ENCODE measurements around the gene NLRP6. TPM values are rescaled to one million over a fixed set of nuclear protein-coding genes. Genes with fewer than 3 reads are reported as not detected.
A peak's percentile ranks its signal among the peaks of the same experiment; 100 is the strongest.

The NLRP6 gene
- total RNA-seq, 2 experiments from 2014 or later, result 3.8 to 6.9 TPM

- CTCF ChIA-PET, result interaction anchor here (0.8 to 4.7 kb wide), 7 partner anchors 11 to 199 kb away, joined by 3 to 45 read pairs (median 5); partner anchors contain the start of gene PSMD13
- Mint-ChIP-seq H3K27me3 (no peaks in the 10 kb centered on the region), H3K4me3 (no peak overlapping the region), H3K27ac (no peak overlapping the region), H3K36me3 (peaks cover 59% of the 10 kb centered on the region), H3K9me3 (ENCODE audit: low read depth) (no peaks in the 10 kb centered on the region), H3K4me1 (peaks cover 22% of the 10 kb centered on the region)
- ATAC-seq (no peak), DNase-seq (no peak)
These were observed 29.1 kb upstream of the NLRP6 start for GRCh38 chr11:249062-249461.

DNA sequence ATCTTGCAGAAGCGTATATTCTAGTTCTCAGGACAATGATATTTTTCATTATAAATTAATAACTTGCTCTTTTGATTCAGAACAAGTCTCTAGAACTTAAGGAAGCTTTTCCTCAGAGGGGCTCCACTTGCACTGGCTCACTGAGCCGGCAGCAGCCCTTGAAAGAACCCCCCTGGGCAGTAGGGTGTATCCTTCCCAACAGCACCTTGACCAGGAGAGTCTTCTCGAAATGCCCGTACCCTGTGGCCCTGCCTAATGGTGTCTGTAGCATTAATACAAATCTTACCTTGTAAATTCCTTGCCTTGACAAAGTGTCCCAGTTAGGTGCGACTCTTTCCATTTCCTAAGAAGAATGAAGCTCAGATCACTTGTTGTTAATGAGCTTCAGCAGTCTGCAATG is 27.9 kb upstream of the NLRP6 start:
- Mint-ChIP-seq H3K36me3 (peaks cover 53% of the 10 kb centered on the region), H3K27ac (no peak overlapping the region), H3K9me3 (ENCODE audit: low read depth) (no peaks in the 10 kb centered on the region), H3K4me1 (peaks cover 14% of the 10 kb centered on the region), H3K27me3 (no peaks in the 10 kb centered on the region), H3K4me3 (no peak overlapping the region)
- DNase-seq (no peak), ATAC-seq (no peak)
- CTCF ChIA-PET, result interaction anchor here (0.7 to 4.7 kb wide), 34 partner anchors 9 to 268 kb away, joined by 3 to 45 read pairs (median 7); partner anchors contain the start of genes BET1L, IFITM2, IFITM5 and NLRP6

GRCh38 chr11:250740-251299 is 27.4 kb upstream of the NLRP6 start:
- DNase-seq (peak; percentile 83), ATAC-seq (peak; percentile 97)
- H3K4me3 Mint-ChIP-seq, result no peak overlapping the region
- H3K4me1 Mint-ChIP-seq, result peaks cover 12% of the 10 kb centered on the region
- H3K27ac Mint-ChIP-seq, result peak overlapping the region; percentile 49
- CTCF ChIA-PET, result interaction anchor here (0.7 to 4.7 kb wide), 37 partner anchors 10 to 472 kb away, joined by 3 to 45 read pairs (median 6); partner anchors contain the start of genes BET1L, IFITM2, IFITM5 and NLRP6
- no peaks in the 10 kb centered on the region for H3K9me3 Mint-ChIP-seq (ENCODE audit: low read depth)
- peaks cover 48% of the 10 kb centered on the region for H3K36me3 Mint-ChIP-seq
- H3K27me3 Mint-ChIP-seq, result no peaks in the 10 kb centered on the region

DNA sequence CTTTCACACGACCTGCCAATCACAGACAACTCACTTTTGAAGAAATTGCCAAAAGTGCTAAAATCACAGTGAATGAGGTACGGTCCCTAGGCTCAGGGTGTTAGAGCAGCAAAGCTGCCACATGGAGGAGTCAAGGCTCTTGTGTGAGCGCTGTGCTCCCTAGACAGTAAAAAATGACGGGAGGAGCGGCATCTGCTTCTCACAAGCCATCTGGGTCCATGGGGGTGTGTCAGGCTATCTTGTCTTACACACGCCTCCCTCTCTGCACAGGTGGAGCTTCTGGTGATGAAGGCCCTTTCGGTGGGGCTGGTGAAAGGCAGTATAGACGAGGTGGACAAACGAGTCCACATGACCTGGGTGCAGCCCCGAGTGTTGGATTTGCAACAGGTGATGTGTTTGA is 26.7 kb upstream of the NLRP6 start:
- Mint-ChIP-seq H3K4me3 (no peak overlapping the region), H3K36me3 (peaks cover 43% of the 10 kb centered on the region), H3K9me3 (ENCODE audit: low read depth) (no peaks in the 10 kb centered on the region), H3K27ac (no peak overlapping the region), H3K27me3 (no peaks in the 10 kb centered on the region), H3K4me1 (peaks cover 11% of the 10 kb centered on the region)
- peak; percentile 39 for DNase-seq
- CTCF ChIA-PET, result interaction anchor here (1.1 to 4.7 kb wide), 28 partner anchors 9 to 471 kb away, joined by 3 to 45 read pairs (median 8); partner anchors contain the start of genes IFITM5, NLRP6, PGGHG and PSMD13
- no peak for ATAC-seq

DNA sequence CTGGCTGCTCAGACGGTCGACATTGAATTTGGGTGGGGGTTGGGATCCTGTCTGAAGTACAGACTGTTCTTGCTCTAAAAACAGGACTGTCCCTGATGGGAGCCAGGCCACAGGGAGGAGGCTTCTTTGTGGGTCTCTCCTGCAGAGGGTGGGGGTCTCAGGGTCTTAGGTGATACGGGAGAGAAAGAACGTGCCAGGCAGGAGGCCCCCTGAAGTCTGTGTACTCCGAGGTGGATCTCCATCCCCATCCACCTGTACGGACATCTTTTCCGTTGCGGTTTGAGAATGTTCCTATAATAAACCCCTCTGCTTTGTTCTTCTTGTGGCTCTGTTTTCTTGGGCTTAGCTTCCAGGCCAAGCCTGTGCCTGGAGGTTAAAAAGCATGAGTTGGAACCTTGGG is 25.5 kb upstream of the NLRP6 start:
- Mint-ChIP-seq H3K9me3 (ENCODE audit: low read depth) (no peaks in the 10 kb centered on the region), H3K4me1 (peaks cover 11% of the 10 kb centered on the region), H3K4me3 (no peak overlapping the region), H3K36me3 (peaks cover 34% of the 10 kb centered on the region), H3K27me3 (no peaks in the 10 kb centered on the region), H3K27ac (no peak overlapping the region)
- ATAC-seq, result no peak
- CTCF ChIA-PET, result interaction anchor here (2.5 to 4.7 kb wide), 6 partner anchors 8 to 196 kb away, joined by 14 to 45 read pairs (median 28); partner anchors contain the start of gene PGGHG
- DNase-seq, result no peak

DNA sequence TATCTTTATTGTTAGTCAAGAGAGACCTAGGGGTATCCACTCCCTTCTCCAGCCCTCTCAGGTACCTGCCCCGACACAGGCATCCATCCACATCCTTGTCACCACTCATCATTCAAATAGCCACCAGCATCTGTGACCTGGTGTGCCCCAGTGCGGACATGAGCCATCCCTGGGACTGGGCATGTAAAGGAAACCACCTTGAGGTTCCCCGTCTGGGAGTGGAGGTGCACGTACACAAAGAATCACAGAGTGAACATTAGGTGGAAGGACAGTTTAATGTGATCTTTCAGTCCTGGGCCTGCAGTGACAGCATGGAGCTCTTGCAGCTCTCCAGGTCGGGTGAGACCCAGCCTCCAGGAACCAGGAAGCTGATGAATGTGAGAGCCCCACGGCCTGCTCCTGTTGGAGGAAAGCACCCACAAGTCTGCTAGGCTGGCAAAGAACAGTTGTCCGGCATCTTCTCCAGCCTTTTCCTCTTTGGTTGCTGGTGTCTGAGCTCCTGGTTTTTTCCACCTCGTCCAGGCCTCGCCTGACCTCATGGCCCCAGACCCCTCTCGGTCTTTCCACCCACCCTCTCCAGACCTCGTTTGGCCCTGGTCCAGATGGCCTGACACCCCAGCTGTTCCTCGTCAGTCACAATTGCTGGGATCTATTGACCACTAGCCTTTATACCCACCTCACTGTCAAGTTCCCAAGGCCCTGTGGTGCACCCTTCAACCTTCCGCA is 24.9 kb upstream of the NLRP6 start:
- Mint-ChIP-seq H3K9me3 (ENCODE audit: low read depth) (no peaks in the 10 kb centered on the region), H3K36me3 (peaks cover 28% of the 10 kb centered on the region), H3K27me3 (no peaks in the 10 kb centered on the region), H3K4me1 (peaks cover 11% of the 10 kb centered on the region), H3K27ac (no peak overlapping the region), H3K4me3 (no peak overlapping the region)
- no peak for DNase-seq
- CTCF ChIA-PET, result interaction anchor here (0.7 to 3.9 kb wide), 3 partner anchors 13 to 52 kb away, joined by 3 to 26 read pairs (median 3); no protein-coding TSS in a partner anchor
- no peak for ATAC-seq

DNA sequence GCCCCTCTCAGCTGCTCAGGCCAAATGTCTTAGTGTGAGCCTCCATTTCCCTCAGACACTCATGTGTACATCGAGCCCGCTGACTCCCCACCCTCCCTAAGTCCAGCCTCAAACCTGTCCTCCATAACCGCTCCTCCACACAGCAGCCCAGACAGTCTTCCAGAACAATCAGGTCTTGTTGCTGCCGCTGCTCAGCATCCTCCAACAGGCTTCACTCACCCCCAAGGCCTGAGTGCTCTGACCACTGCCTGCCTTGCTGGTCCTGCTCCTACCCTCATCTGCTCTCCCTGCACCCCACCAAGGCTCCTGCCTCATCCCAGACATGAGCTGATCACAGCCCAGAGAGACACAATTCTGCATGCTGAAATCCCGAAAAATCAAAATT is 24.3 kb upstream of the NLRP6 start:
- H3K36me3 Mint-ChIP-seq, result peaks cover 26% of the 10 kb centered on the region
- CTCF ChIA-PET, result interaction anchor here (0.7 to 1.4 kb wide), 2 partner anchors 13 to 15 kb away, joined by 3 read pairs; no protein-coding TSS in a partner anchor
- ATAC-seq (no peak), DNase-seq (no peak)
- H3K4me1 Mint-ChIP-seq, result peaks cover 11% of the 10 kb centered on the region
- H3K4me3 Mint-ChIP-seq, result no peak overlapping the region
- no peak overlapping the region for H3K27ac Mint-ChIP-seq
- H3K9me3 Mint-ChIP-seq (ENCODE audit: low read depth), result no peaks in the 10 kb centered on the region
- H3K27me3 Mint-ChIP-seq, result no peaks in the 10 kb centered on the region

DNA sequence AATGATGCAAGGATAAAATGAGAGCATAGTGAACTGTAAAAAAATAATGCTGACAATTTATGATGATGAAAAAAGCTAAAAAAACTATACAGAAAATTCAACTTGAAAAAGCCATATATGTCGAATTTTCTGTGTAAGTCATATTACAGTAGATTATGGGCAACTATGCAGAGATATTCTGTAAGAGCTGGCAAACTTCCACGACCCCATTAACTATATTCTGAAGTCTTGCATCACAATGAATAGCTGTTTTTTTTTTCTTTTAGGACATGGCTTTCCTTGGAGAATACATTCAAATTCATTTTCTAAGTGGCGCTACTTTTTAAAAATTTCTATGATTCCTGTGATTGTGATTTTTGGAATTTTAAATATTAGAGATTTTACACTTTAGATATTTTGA is 23.0 kb upstream of the NLRP6 start:
- peaks cover 8% of the 10 kb centered on the region for H3K4me1 Mint-ChIP-seq
- H3K4me3 Mint-ChIP-seq, result no peak overlapping the region
- no peak for ATAC-seq
- CTCF ChIA-PET, result no interaction called here
- peaks cover 2% of the 10 kb centered on the region for H3K27me3 Mint-ChIP-seq
- H3K36me3 Mint-ChIP-seq, result peaks cover 22% of the 10 kb centered on the region
- no peaks in the 10 kb centered on the region for H3K9me3 Mint-ChIP-seq (ENCODE audit: low read depth)
- no peak for DNase-seq
- no peak overlapping the region for H3K27ac Mint-ChIP-seq

- Mint-ChIP-seq H3K9me3 (ENCODE audit: low read depth) (no peaks in the 10 kb centered on the region), H3K4me3 (no peak overlapping the region), H3K4me1 (peaks cover 3% of the 10 kb centered on the region), H3K27ac (no peak overlapping the region), H3K27me3 (peaks cover 2% of the 10 kb centered on the region), H3K36me3 (peaks cover 18% of the 10 kb centered on the region)
- CTCF ChIA-PET, result no interaction called here
- DNase-seq, result peak; percentile 18
- ATAC-seq, result no peak
These were observed 22.4 kb upstream of the NLRP6 start for GRCh38 chr11:255816-256215.

- CTCF ChIA-PET, result interaction anchor here (6.5 kb wide), 1 partner anchor 7 kb away, joined by 45 read pairs; no protein-coding TSS in a partner anchor
- Mint-ChIP-seq H3K36me3 (peaks cover 11% of the 10 kb centered on the region), H3K9me3 (ENCODE audit: low read depth) (no peaks in the 10 kb centered on the region), H3K27me3 (peaks cover 2% of the 10 kb centered on the region), H3K4me1 (peaks cover under 1% of the 10 kb centered on the region), H3K27ac (no peak overlapping the region), H3K4me3 (no peak overlapping the region)
- DNase-seq (no peak), ATAC-seq (no peak)
These were observed 21.1 kb upstream of the NLRP6 start for GRCh38 chr11:256952-257737.

DNA sequence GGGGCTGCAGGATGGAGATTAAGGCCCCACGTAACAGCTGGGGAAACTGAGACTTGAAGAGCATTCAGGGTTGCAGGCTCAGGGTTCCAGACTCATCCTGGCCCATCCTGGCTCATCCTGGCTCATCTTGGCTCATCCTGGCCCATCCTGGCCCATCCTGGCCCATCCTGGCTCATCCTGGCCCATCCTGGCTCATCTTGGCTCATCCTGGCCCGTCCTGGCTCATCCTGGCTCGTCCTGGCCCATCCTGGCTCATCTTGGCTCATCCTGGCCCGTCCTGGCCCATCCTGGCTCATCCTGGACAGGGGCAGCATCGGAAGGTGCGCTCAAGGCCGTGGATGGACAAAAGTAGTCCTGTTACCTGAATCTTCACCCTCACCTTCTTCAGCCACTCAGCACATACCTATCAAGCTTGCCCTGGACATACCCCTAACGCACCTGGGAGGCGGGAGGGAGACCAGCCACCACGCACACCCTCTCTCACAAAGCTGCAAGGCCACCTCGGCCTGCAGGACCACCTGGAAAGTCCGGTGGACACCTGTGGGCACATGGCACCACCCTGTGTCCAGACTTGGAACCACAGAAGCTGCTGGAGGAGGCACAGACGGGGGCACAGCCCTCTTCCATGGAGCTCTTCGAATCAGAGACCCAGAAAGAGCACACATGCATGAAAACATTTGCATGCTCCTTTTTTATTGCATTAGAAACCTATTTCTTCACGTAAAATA is 20.3 kb upstream of the NLRP6 start:
- no peak overlapping the region for H3K4me3 Mint-ChIP-seq
- H3K27me3 Mint-ChIP-seq, result peaks cover 2% of the 10 kb centered on the region
- no peak overlapping the region for H3K27ac Mint-ChIP-seq
- H3K9me3 Mint-ChIP-seq (ENCODE audit: low read depth), result no peaks in the 10 kb centered on the region
- H3K4me1 Mint-ChIP-seq, result peaks cover 2% of the 10 kb centered on the region
- peaks cover 6% of the 10 kb centered on the region for H3K36me3 Mint-ChIP-seq
- ATAC-seq, result no peak
- CTCF ChIA-PET, result interaction anchor here (1.0 to 6.5 kb wide), 3 partner anchors 8 to 48 kb away, joined by 3 to 45 read pairs (median 3); no protein-coding TSS in a partner anchor
- DNase-seq, result no peak

DNA sequence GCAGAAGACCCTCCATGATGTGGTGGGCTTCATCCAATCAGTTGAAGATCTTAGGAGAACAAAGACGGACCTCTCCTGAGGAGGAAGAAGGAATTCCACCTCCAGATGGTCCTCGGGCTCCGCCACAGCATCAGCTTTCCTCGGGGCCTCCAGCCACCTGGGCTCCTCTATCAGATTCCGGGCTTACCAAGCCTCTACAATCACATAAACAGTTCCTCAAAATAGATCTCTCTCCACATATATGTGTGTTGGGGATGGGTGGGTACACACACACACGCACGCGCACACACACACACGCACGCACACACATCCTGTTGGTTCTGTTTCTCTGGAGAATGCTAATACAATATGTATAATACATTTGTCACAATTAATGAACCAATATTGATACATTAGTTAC is 18.8 kb upstream of the NLRP6 start:
- Mint-ChIP-seq H3K4me3 (no peak overlapping the region), H3K36me3 (no peaks in the 10 kb centered on the region), H3K27me3 (peaks cover 2% of the 10 kb centered on the region), H3K4me1 (peaks cover 2% of the 10 kb centered on the region), H3K27ac (no peak overlapping the region), H3K9me3 (ENCODE audit: low read depth) (no peaks in the 10 kb centered on the region)
- CTCF ChIA-PET, result interaction anchor here (1.3 to 6.5 kb wide), 2 partner anchors 9 to 188 kb away, joined by 4 to 45 read pairs; no protein-coding TSS in a partner anchor
- no peak for ATAC-seq
- no peak for DNase-seq
